ENCODE data around the gene LCA5L. TPM values are rescaled to one million over a fixed set of nuclear protein-coding genes. Genes with fewer than 3 reads are reported as not detected.

The LCA5L gene
- 1.0 TPM in 1 of 2 replicates, not detected in the other for total RNA-seq (2014; rRNA removed; shearing (Covaris generic))

DNA sequence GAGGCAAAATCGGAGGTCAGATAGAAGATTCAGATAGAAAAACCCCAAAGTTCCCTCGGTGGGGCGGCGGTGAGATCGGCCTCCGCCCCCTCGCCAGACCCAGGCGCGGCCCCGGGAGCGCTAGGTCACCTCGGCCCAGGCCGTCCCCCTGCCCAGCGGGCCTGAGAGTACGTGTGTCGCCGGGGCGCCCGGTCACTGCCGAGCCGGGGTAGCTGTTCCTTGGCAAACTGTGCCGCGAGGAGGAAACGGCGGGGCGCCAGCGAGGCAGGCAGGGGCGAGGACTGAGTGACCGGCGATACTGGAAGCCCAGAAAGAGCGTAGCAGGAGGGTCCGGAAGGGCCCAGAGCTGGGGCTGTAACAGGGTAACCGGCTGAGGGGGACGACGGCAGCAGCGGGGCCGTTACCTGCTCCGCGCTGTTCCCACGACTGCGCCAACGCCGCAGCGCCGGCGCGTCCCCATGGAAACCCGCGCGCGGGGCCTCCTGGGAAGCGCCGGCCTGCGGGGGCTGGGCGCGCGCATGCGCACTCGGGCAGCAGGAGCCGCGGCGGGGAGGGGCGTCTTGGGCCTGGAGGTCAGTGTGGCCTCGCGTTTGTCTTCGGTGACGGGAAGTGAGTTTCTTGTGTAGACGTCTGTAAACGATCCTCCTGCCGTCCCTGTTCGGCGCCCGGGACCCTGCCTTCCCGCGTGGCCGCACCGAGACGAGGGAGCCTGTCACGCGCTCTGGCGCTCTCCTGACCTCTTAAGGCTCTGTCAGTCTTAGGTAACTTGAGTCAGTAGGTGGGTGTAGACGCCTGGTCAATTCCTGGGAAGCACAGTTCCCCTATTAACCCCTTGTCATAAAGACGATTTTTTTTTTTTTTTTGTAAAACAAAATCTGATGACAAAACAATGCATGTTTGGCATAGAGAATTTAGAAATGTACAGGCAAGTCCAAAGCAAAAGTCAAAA lies at the start of gene LCA5L:
LCA5L (minus strand) TSS at position 458 of the 949 bp plus-strand sequence. CDS start 17,285 bp downstream, outside the sequence.
- Histone ChIP-seq H3K4me1 (replicated peaks) (peaks cover 12% of the 10 kb centered on the region), H3K27me3 (replicated peaks) (no peaks in the 10 kb centered on the region), H3K9me3 (replicated peaks) (no peaks in the 10 kb centered on the region), H3K27ac (peak within 1 kb of the TSS; percentile 71), H3K36me3 (no peaks in the 10 kb centered on the region), H3K4me3 (peak within 1 kb of the TSS; percentile 79)
- peak; percentile 93 to 95 for DNase-seq (ENCODE audit: low read depth in 1 of 2, low spot score in 2 of 2)

GRCh38 chr21:39489380-39489924 lies 43.9 kb upstream of the LCA5L start:
- no peak overlapping the region for H3K27ac ChIP-seq
- no peak for DNase-seq (ENCODE audit: low read depth in 1 of 2, low spot score in 2 of 2)
- H3K27me3 ChIP-seq (replicated peaks) = no peaks in the 10 kb centered on the region
- H3K36me3 ChIP-seq = no peaks in the 10 kb centered on the region
- H3K9me3 ChIP-seq (replicated peaks) = no peaks in the 10 kb centered on the region
- H3K4me1 ChIP-seq (replicated peaks) = no peaks in the 10 kb centered on the region
- H3K4me3 ChIP-seq = no peak overlapping the region

DNA sequence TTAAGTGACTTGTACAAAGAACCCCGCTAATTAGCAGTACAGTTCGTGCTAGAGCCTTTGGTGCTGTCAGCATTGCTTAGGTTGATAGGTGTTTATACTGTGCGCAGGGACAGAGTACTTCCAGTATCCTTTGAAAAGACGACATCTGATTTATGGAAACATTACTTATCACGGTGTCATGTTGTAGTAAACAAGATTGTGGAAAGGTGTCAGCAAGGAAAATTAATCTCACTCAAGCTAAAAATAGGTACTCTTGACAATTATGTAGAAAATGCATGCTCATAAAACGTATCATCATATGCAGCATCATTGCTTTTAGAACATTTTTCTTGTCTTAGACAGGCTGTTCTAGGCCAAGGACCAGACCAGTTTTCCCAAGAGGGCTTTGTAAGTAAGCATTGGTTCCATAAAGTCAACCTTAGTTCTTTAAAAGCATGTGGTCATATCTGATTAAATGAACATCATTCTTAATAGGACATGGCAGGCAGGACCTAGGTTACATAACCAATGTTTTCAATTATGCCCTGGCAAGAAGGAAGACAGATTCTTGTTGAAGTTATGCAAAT lies 39.2 kb upstream of the LCA5L start:
- Histone ChIP-seq H3K36me3 (no peaks in the 10 kb centered on the region), H3K27me3 (replicated peaks) (0 out of 2 replicates have a peak, but pooled peaks cover 3% of the 10 kb centered on the region), H3K27ac (no peak overlapping the region), H3K9me3 (replicated peaks) (no peaks in the 10 kb centered on the region), H3K4me1 (replicated peaks) (no peaks in the 10 kb centered on the region), H3K4me3 (no peak overlapping the region)
- no peak for DNase-seq (ENCODE audit: low read depth in 1 of 2, low spot score in 2 of 2)

DNA sequence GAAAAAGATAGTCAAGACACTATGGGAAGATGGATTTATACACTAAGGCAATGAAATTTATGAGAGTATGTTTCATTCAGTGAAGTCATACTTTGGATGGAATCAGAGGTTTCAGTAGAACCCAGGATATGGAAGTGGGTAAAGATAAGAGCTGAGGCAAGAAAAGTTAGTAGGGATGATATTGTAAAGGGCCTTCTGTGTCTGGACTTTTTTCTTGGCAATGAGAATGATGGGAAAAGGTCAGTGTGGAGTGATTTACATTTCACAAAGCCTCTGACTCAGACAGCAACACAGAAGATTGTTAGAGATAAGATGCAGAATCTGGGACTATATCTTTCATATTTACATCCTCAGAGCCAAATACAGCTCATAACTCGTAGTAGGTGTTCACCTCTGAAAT lies 38.3 kb upstream of the LCA5L start:
- 0 out of 2 replicates have a peak, but pooled peaks cover 3% of the 10 kb centered on the region for H3K27me3 ChIP-seq (replicated peaks)
- H3K4me3 ChIP-seq = no peak overlapping the region
- no peaks in the 10 kb centered on the region for H3K36me3 ChIP-seq
- no peaks in the 10 kb centered on the region for H3K9me3 ChIP-seq (replicated peaks)
- H3K4me1 ChIP-seq (replicated peaks) = no peaks in the 10 kb centered on the region
- no peak overlapping the region for H3K27ac ChIP-seq
- no peak for DNase-seq (ENCODE audit: low read depth in 1 of 2, low spot score in 2 of 2)

- DNase-seq (ENCODE audit: low read depth in 1 of 2, low spot score in 2 of 2) = no peak
- Histone ChIP-seq H3K36me3 (no peaks in the 10 kb centered on the region), H3K27ac (no peak overlapping the region), H3K4me3 (no peak overlapping the region), H3K9me3 (replicated peaks) (no peaks in the 10 kb centered on the region), H3K27me3 (replicated peaks) (0 out of 2 replicates have a peak, but pooled peaks cover 3% of the 10 kb centered on the region), H3K4me1 (replicated peaks) (no peaks in the 10 kb centered on the region)
Observed at GRCh38 chr21:39481886-39482285, 36.3 kb upstream of the LCA5L start.

- Histone ChIP-seq H3K4me1 (replicated peaks) (no peaks in the 10 kb centered on the region), H3K9me3 (replicated peaks) (no peaks in the 10 kb centered on the region), H3K4me3 (no peak overlapping the region), H3K27ac (no peak overlapping the region), H3K36me3 (no peaks in the 10 kb centered on the region), H3K27me3 (replicated peaks) (0 out of 2 replicates have a peak, but pooled peaks cover 3% of the 10 kb centered on the region)
- DNase-seq (ENCODE audit: low read depth in 1 of 2, low spot score in 2 of 2) = no peak
Observed at GRCh38 chr21:39480271-39480670, 34.7 kb upstream of the LCA5L start.

DNA sequence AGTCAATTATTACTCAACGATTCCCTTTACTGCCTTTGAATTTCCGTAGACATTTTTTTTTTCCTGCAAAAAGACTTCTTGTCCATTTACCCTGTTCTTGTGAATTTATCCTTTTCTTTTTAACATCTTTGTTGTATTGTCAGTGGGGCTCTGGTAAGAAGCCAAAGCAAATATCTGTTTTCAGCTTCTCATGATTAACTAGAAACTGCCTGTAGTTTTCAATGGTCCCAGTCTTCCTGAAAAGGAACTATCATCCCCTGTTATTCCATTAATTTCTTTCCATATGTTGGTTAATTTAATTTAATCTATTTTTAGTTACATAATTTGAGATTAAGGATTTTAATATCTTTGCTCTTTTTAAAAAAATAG lies 34.2 kb upstream of the LCA5L start:
- DNase-seq (ENCODE audit: low read depth in 1 of 2, low spot score in 2 of 2) = no peak
- H3K27me3 ChIP-seq (replicated peaks) = 0 out of 2 replicates have a peak, but pooled peaks cover 3% of the 10 kb centered on the region
- no peak overlapping the region for H3K4me3 ChIP-seq
- no peak overlapping the region for H3K27ac ChIP-seq
- no peaks in the 10 kb centered on the region for H3K4me1 ChIP-seq (replicated peaks)
- no peaks in the 10 kb centered on the region for H3K36me3 ChIP-seq
- no peaks in the 10 kb centered on the region for H3K9me3 ChIP-seq (replicated peaks)

DNA sequence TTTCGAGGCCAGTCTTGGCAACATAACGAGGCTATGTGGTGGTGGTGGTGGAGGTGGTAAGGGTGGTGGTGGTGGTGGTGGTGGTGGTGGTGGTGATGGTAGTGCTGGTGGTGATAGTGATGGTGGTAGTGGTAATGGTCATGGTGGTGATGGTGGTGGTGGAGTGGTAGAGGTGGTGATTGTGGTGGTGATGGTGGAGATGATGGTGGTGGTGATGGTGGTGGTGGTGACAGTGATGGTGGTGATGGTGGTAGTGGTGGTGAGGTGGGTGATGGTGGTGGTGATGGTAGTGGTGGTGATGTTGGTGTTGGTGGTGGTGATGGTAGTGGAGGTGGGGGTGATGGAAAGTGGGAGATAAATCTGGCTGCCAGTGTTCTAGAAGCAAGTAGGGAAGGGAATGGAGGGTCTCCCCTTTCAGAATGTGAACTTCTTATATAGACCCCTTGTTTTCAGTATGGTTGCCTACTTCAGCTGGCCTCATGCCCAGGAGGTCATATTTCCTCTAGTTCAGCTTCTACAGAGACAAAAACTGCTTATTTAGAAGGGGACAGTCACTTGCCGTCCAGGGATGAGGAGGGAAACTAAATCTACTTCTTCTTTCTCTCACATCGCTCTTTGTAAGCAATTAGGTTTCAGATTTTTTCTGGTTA lies 33.7 kb upstream of the LCA5L start:
- no peak overlapping the region for H3K4me3 ChIP-seq
- no peak overlapping the region for H3K27ac ChIP-seq
- H3K36me3 ChIP-seq = no peaks in the 10 kb centered on the region
- no peak for DNase-seq (ENCODE audit: low read depth in 1 of 2, low spot score in 2 of 2)
- H3K4me1 ChIP-seq (replicated peaks) = no peaks in the 10 kb centered on the region
- 0 out of 2 replicates have a peak, but pooled peaks cover 3% of the 10 kb centered on the region for H3K27me3 ChIP-seq (replicated peaks)
- H3K9me3 ChIP-seq (replicated peaks) = no peaks in the 10 kb centered on the region

DNA sequence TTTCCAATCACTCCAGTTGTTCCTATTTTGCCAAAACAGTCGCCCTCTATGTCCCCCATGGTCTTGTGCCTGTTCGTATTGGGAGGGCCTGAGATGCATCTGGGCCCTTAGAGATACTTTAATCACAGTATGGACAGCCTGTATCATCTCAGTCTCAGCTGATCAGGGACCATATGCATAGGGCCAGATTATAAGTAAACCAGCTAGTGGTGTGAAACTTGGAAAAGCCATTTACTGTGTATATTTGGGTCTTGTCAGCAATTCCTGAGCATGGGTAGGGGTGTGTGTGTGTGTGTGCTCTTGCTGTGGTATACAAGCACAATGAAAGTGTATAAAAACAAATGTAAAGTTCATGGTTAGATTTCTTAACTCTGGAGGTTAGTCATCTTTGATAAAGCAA lies 29.0 kb upstream of the LCA5L start:
- Histone ChIP-seq H3K9me3 (replicated peaks) (no peaks in the 10 kb centered on the region), H3K27ac (no peak overlapping the region), H3K4me3 (no peak overlapping the region), H3K4me1 (replicated peaks) (no peaks in the 10 kb centered on the region), H3K27me3 (replicated peaks) (no peaks in the 10 kb centered on the region), H3K36me3 (no peaks in the 10 kb centered on the region)
- DNase-seq (ENCODE audit: low read depth in 1 of 2, low spot score in 2 of 2) = no peak

- no peak for DNase-seq (ENCODE audit: low read depth in 1 of 2, low spot score in 2 of 2)
Observed at GRCh38 chr21:39472786-39473185, 27.2 kb upstream of the LCA5L start.

GRCh38 chr21:39471598-39471997 lies 26.0 kb upstream of the LCA5L start:
- Histone ChIP-seq H3K27me3 (replicated peaks) (no peaks in the 10 kb centered on the region), H3K27ac (no peak overlapping the region), H3K4me1 (replicated peaks) (no peaks in the 10 kb centered on the region), H3K9me3 (replicated peaks) (no peaks in the 10 kb centered on the region), H3K4me3 (no peak overlapping the region), H3K36me3 (no peaks in the 10 kb centered on the region)
- no peak for DNase-seq (ENCODE audit: low read depth in 1 of 2, low spot score in 2 of 2)

More at GRCh38 chr21:39472786-39473185, 27.2 kb upstream of the LCA5L start:
- Histone ChIP-seq H3K9me3 (replicated peaks) (no peaks in the 10 kb centered on the region), H3K27me3 (replicated peaks) (no peaks in the 10 kb centered on the region), H3K4me3 (no peak overlapping the region), H3K27ac (no peak overlapping the region), H3K4me1 (replicated peaks) (no peaks in the 10 kb centered on the region), H3K36me3 (no peaks in the 10 kb centered on the region)

DNA sequence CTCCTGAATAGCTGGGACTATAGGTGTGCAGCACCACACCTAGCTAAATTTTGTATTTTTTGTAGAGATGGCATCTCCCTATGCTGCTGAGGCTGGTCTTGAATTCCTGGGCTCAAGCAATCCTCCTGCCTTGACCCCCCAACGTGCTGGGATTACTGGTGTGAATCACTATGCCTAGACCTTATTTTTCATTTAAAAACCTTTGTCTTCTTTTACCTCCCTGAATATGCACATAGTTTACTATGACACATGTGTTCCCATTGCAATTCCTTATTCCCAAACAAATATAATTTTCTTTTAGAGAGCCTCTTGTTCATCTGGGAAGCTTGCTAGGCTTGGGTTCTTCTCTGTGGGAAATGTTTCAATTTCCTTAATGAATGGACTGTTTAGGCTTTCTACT lies 23.0 kb upstream of the LCA5L start:
- no peaks in the 10 kb centered on the region for H3K36me3 ChIP-seq
- H3K27me3 ChIP-seq (replicated peaks) = no peaks in the 10 kb centered on the region
- H3K4me1 ChIP-seq (replicated peaks) = no peaks in the 10 kb centered on the region
- no peak overlapping the region for H3K4me3 ChIP-seq
- no peak for DNase-seq (ENCODE audit: low read depth in 1 of 2, low spot score in 2 of 2)
- no peaks in the 10 kb centered on the region for H3K9me3 ChIP-seq (replicated peaks)
- H3K27ac ChIP-seq = no peak overlapping the region

DNA sequence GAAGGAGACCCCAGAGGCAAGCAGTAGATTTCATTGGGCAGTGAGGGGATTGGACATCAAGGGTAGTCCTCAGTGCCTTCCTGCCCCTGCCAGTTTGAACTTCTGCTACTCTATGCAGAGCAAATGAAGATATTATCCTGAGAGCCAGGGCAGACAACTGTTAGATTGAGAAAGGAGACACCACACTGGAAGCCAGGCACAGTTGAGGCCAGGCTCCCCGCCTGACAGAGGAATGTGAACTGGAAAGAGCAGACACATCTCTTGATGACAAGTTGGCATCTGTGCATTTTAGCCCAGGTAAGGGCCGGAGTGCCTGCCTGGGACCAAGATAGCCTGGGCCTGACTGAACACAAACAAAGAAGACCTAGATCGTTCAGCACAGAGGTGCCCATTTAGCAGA lies 22.2 kb upstream of the LCA5L start:
- no peaks in the 10 kb centered on the region for H3K36me3 ChIP-seq
- H3K27ac ChIP-seq = no peak overlapping the region
- no peaks in the 10 kb centered on the region for H3K9me3 ChIP-seq (replicated peaks)
- H3K4me3 ChIP-seq = no peak overlapping the region
- no peak for DNase-seq (ENCODE audit: low read depth in 1 of 2, low spot score in 2 of 2)
- H3K27me3 ChIP-seq (replicated peaks) = no peaks in the 10 kb centered on the region
- H3K4me1 ChIP-seq (replicated peaks) = no peaks in the 10 kb centered on the region
